VCaP (cell line): ENCODE data around the gene URI1.
"Not testable (repeated sequence)": the region's sequence is repeated elsewhere in the genome, so short reads cannot be mapped to it uniquely, and the experiment has no call there.

ENCODE experiments used
- H3K27ac ChIP-seq: fragments of 450-650 bp; 2 replicates; pipeline ENCODE4 v1.5.1; 2017
- TF ChIP-seq, protein P1 (sequence below): fragments of 450-650 bp; conservative IDR thresholded peaks from 2 replicates; pipeline ENCODE4 v1.5.1; 2017; ENCODE audit warnings: mild to moderate bottlenecking, moderate library complexity

Gene URI1

DNA sequence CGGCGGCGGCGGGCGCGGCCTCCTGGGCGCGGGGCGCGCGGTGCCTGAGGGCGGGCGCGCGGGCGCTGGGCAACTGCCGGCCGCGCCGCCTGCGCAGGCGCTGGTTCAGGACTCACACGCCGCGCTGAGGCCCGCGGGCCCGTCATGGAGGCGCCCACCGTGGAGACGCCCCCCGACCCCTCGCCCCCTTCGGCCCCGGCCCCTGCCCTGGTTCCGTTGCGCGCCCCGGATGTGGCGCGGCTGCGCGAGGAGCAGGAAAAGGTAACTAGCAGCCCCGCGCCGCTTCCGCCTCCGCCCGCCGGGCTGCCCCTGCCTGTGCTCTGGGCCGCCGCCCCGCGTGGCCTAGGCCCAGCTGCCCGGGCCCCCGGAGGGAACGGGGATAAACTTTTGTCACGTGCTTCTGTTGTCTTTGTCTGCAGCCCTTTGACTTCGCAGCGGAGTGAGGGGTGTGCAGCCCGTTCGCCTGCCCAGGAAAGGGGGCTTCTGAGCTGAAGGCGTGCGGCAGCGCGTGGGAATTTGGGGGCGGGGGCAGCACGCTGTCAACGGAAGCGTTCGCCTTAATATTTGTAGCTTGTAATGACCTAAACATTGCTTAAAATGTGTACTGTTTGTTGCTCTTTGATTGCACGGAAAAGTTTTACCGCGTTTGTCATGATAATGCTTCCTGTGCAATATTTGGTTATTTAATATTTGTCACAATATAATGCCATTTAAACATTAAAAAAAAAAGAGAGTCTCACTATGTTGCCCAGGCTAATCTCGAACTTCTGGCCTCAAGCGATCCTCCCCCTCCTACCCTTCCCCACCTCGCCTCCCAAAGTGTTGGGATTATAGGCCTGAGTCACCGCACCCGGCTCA, 594 bp downstream of the URI1 start:
- TF ChIP-seq, protein P1, sequence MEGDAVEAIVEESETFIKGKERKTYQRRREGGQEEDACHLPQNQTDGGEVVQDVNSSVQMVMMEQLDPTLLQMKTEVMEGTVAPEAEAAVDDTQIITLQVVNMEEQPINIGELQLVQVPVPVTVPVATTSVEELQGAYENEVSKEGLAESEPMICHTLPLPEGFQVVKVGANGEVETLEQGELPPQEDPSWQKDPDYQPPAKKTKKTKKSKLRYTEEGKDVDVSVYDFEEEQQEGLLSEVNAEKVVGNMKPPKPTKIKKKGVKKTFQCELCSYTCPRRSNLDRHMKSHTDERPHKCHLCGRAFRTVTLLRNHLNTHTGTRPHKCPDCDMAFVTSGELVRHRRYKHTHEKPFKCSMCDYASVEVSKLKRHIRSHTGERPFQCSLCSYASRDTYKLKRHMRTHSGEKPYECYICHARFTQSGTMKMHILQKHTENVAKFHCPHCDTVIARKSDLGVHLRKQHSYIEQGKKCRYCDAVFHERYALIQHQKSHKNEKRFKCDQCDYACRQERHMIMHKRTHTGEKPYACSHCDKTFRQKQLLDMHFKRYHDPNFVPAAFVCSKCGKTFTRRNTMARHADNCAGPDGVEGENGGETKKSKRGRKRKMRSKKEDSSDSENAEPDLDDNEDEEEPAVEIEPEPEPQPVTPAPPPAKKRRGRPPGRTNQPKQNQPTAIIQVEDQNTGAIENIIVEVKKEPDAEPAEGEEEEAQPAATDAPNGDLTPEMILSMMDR = no peak
- H3K27ac ChIP-seq = peak overlapping the region; percentile 89

DNA sequence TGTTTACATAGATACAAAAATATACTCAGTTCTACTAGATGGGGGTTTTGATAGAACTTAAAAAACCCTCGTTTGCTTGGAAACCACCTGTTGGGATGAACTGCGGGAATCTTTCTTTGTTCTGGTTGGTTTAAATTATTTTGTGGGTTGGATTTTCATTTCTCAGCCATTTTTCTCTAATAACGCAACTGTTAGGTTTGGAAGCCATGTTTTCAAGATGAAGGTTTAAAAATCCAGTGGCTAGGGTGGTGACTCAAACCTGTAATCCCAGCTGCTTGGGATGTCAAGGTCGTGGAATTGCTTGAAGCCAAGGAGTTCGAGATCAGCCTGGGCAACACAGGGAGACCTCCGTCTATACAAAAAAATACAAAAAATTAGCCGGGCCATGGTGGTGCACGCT, 1.6 kb downstream of the URI1 start:
- H3K27ac ChIP-seq = peak overlapping the region; percentile 89
- TF ChIP-seq, protein P1 = no peak

DNA sequence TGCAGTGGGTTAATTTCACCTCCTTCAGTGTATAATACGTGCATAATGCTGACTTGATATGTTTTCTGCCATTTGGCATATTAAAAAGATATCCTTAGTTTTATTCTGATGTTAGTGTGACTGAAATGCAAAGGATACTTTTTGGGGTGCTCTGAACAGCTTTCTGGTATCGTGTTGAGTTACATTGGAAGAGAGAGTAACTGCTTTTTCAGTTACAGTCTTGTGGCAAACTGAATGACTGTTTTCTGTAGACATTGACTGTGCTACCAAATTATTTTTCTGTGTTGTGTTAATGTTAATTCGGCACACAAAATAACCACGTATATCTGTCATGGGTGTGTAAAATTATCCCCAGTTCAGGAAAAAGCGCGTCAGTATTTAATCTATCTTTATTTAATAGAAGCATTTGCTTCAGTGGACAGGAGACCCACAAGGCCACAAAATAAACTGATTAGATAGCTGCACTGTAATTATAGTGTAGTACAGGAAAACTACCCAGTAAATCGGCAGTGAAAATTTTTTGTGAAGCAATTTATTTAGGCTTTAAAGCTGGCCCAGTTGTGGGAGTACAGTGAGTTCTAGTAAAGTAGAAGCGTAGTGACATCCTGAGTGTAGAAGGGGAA, 2.5 kb downstream of the URI1 start:
- TF ChIP-seq, protein P1 = no peak
- peak overlapping the region; percentile 56 for H3K27ac ChIP-seq

DNA sequence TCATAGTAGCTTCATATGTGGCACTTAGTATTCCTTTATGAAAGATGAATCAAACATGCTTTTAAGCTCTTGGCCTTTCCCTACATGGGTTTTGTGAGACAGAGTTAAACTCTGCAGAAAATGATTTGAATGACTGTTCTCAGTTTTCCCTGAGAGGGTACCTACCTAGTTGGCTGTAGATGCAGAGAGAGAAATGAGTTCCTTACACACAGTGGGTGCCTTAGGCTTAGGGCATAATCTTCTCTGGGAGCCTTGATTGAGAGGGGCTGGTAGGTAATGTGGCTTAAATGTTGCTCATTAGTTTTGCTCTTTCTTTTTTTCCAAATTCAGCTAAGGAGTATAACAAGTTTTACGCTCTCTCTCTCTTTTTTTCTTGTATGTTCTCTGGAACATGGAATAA, 3.0 kb downstream of the URI1 start:
- peak overlapping the region; percentile 56 for H3K27ac ChIP-seq
- TF ChIP-seq, protein P1 = no peak

DNA sequence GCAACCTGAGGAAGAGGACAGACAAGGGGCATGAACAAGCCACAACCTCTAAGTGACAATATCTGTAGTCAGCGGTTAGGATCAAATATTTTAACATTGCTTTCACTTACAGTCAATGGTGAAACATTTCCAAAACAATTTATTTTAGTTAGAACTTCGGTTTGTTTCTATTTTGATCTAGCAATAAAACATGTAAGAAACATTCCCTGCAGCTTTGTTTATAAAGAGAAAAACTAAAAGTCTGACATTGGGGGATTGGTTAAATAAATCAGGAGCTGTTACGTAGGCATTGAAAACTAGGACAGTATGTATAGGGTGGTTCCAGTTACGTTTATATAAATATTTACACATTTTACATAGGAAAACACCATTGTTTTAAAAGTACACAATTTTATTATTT, 3.4 kb downstream of the URI1 start:
- TF ChIP-seq, protein P1 = no peak
- peak overlapping the region; percentile 56 for H3K27ac ChIP-seq

DNA sequence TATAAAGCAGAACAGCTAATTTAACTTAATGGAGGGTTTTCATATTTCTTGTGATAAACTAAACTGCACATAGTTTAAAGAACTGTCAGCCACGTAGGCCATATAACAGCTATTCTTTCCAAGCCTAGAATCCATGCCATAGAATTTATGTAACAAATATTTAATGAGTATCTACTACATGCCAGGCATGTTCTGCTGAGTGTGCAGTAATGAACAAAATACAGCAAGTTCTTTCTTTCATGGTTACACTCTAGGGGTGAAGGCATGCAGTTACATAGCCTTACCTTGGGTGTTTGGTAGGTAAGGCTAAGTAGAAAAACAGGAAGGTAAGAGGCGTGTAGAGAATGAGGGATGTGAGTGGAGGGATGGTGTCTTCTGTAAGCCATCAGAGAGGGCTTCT, 4.6 kb downstream of the URI1 start:
- peak overlapping the region; percentile 56 for H3K27ac ChIP-seq
- TF ChIP-seq, protein P1 = no peak

DNA sequence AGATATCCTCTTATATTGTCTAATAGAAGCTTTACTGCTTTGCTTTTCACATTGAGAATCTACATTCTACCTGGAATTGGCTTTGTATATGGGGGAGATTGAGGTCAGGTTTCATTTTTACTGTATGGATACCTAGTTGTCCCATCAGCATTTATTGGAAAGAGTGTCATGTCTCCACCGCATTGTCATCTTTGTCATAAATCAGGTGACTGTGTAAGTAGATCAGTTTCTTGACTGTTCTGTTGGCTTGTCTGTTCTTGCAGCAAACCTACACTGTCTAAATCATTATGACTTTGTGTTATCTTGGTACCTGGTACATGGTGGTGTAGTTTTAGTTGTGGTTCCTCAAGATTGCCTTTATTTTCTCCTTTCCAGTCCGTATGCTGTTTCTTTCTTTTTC, 5.8 kb downstream of the URI1 start:
- no peak overlapping the region; the same call in 1 of the 2 replicates for H3K27ac ChIP-seq
- TF ChIP-seq, protein P1 = no peak

DNA sequence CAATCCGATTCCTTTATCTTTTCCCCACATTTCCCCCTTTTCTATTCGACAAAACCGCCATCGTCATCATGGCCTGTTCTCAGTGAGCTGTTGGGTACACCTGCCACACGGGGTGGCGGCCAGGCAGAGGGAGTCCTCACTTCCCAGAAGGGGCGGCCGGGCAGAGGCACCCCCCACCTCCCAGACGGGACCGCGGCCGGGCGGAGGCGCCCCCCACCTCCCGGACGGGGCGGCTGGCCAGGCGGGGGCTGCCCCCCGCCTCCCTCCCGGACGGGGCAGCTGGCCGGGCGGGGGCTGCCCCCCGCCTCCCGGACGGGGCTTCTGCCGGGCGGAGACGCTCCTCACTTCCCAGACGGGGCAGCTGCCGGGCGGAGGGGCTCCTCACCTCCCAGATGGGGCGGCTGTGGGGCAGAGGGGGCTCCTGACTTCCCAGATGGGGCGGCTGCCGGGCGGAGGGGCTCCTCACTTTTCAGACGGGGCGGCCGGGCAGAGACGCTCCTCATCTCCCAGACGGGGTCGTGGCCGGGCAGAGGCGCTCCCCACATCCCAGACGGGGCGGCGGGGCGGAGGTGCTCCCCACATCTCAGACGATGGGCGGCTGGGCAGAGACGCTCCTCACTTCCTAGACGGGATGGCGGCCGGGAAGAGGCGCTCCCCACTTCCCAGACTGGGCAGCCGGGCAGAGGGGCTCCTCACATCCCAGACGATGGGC, 6.9 kb downstream of the URI1 start:
- H3K27ac ChIP-seq = not testable (repeated sequence)
